HEK293 (cell line): ENCODE data around the gene SLC9A9.

Experiments
- CTCF ChIA-PET: fragments of 350-600 bp; formaldehyde crosslinking; extraction: SDS; loops from one replicate; lab custom pipeline; 2021; ENCODE audit warnings: antibody characterized with exemption; lab: Yijun Ruan, JAX
- POLR2A ChIA-PET: fragments of 300-600 bp; formaldehyde crosslinking; extraction: SDS; loops from one replicate; lab custom pipeline; 2020; ENCODE audit warnings: antibody characterized with exemption, inconsistent platforms; lab: Yijun Ruan, JAX
- H3K27ac ChIP-seq: fragments of 200-500 bp; sonication (Bioruptor generic); 2 replicates; pipeline ENCODE4 v1.5.1; 2014; ENCODE audit warnings: low read depth, low read length, control low read depth, inconsistent platforms; ENCODE audit errors: extremely low read depth
- H3K36me3 ChIP-seq, 2 experiments: fragments of 200-500 bp in 1 of 2; sonication (Bioruptor generic) in 1 of 2; 1 replicate in 1 of 2; 2 replicates in 1 of 2; pipeline ENCODE4 v1.5.1; 2014 to 2017; ENCODE audit warnings: inconsistent platforms in 2 of 2, low read length in 2 of 2; ENCODE audit not compliant: control insufficient read depth in 2 of 2, insufficient read depth in 1 of 2
- H3K4me1 ChIP-seq: fragments of 200-500 bp; sonication (Bioruptor generic); 2 replicates; pipeline ENCODE4 v1.5.1; 2014; ENCODE audit warnings: mild to moderate bottlenecking, low read length, inconsistent platforms; ENCODE audit not compliant: control insufficient read depth, insufficient read depth
- H3K4me3 ChIP-seq: 2 replicates; pipeline ENCODE4 v1.5.1; 2011; ENCODE audit warnings: low read depth, mild to moderate bottlenecking, control low read depth, low read length, moderate library complexity
- H3K9me3 ChIP-seq: fragments of 200-500 bp; sonication (Bioruptor generic); 2 replicates; pipeline ENCODE4 v1.5.1; 2014; ENCODE audit warnings: low read depth, low read length, inconsistent platforms; ENCODE audit not compliant: control insufficient read depth, insufficient read depth
- GLI2 ChIP-seq: fragments of 450-650 bp; formaldehyde crosslinking; IDR thresholded peaks from 2 replicates; pipeline ENCODE4; 2017; ENCODE audit warnings: missing biosample characterization, missing genetic modification characterization, low read depth, borderline replicate concordance
- HOXD13 ChIP-seq: sonication (generic); formaldehyde crosslinking; IDR thresholded peaks from 2 replicates; pipeline ENCODE4 v1.8.0; 2022; ENCODE audit warnings: missing genetic modification reagents, borderline replicate concordance
- SCRT1 ChIP-seq: fragments of 450-650 bp; formaldehyde crosslinking; IDR thresholded peaks from 2 replicates; pipeline ENCODE4 v1.5.1; 2016; ENCODE audit warnings: missing biosample characterization, missing genetic modification characterization, borderline replicate concordance
- ZBTB48 ChIP-seq: fragments of 450-650 bp; formaldehyde crosslinking; IDR thresholded peaks from 2 replicates; pipeline ENCODE4 v1.5.1; 2016; ENCODE audit warnings: missing biosample characterization, missing genetic modification characterization
- ZFP3 ChIP-seq: fragments of 450-650 bp; formaldehyde crosslinking; IDR thresholded peaks from 2 replicates; pipeline ENCODE4 v1.5.1; 2016; ENCODE audit warnings: low read depth, missing biosample characterization, missing genetic modification characterization
- ZNF169 ChIP-seq: fragments of 450-650 bp; formaldehyde crosslinking; IDR thresholded peaks from 2 replicates; pipeline ENCODE4 v1.5.1; 2016; ENCODE audit warnings: missing biosample characterization, missing genetic modification characterization
- ZNF19 ChIP-seq: fragments of 450-650 bp; formaldehyde crosslinking; IDR thresholded peaks from 2 replicates; pipeline ENCODE4; 2016; ENCODE audit warnings: missing biosample characterization, missing genetic modification characterization, low read depth
- ZNF214 ChIP-seq: fragments of 450-650 bp; formaldehyde crosslinking; IDR thresholded peaks from 2 replicates; pipeline ENCODE4 v1.5.1; 2017; ENCODE audit warnings: missing biosample characterization, mild to moderate bottlenecking, missing genetic modification characterization, borderline replicate concordance
- ZNF394 ChIP-seq: fragments of 450-650 bp; formaldehyde crosslinking; IDR thresholded peaks from 2 replicates; pipeline ENCODE4 v1.5.1; 2016; ENCODE audit warnings: missing biosample characterization, missing genetic modification characterization, mild to moderate bottlenecking, moderate library complexity, borderline replicate concordance
- ZNF548 ChIP-seq: fragments of 450-650 bp; formaldehyde crosslinking; IDR thresholded peaks from 2 replicates; pipeline ENCODE4 v1.5.1; 2016; ENCODE audit warnings: missing biosample characterization, missing genetic modification characterization
- ZNF571 ChIP-seq: fragments of 450-650 bp; formaldehyde crosslinking; IDR thresholded peaks from 2 replicates; pipeline ENCODE4 v1.5.0; 2017; ENCODE audit warnings: missing biosample characterization, missing genetic modification characterization
- ZNF747 ChIP-seq: fragments of 450-650 bp; formaldehyde crosslinking; IDR thresholded peaks from 2 replicates; pipeline ENCODE4 v1.5.1; 2016; ENCODE audit warnings: missing biosample characterization, missing genetic modification characterization
- ZNF768 ChIP-seq: fragments of 450-650 bp; formaldehyde crosslinking; IDR thresholded peaks from 2 replicates; pipeline ENCODE4 v1.5.1; 2018; ENCODE audit warnings: missing biosample characterization, mild to moderate bottlenecking, missing genetic modification characterization
- ZSCAN23 ChIP-seq: fragments of 450-650 bp; formaldehyde crosslinking; IDR thresholded peaks from 2 replicates; pipeline ENCODE4 v1.5.1; 2016; ENCODE audit warnings: missing biosample characterization, missing genetic modification characterization
- TF ChIP-seq, protein P1 (sequence below): fragments of 450-650 bp; formaldehyde crosslinking; IDR thresholded peaks from 2 replicates; pipeline ENCODE4 v1.5.1; 2016; ENCODE audit warnings: missing biosample characterization, missing genetic modification characterization
- TF ChIP-seq, protein P2 (sequence below): fragments of 450-650 bp; formaldehyde crosslinking; IDR thresholded peaks from 2 replicates; pipeline ENCODE4 v1.5.1; 2016; ENCODE audit warnings: missing biosample characterization, missing genetic modification characterization
- TF ChIP-seq, protein P3 (sequence below): fragments of 450-650 bp; formaldehyde crosslinking; IDR thresholded peaks from 2 replicates; pipeline ENCODE4 v1.5.1; 2016; ENCODE audit warnings: missing biosample characterization, missing genetic modification characterization
- TF ChIP-seq, protein P4 (sequence below): fragments of 450-650 bp; formaldehyde crosslinking; IDR thresholded peaks from 2 replicates; pipeline ENCODE4 v1.5.1; 2016; ENCODE audit warnings: missing biosample characterization, missing genetic modification characterization

The SLC9A9 gene

DNA sequence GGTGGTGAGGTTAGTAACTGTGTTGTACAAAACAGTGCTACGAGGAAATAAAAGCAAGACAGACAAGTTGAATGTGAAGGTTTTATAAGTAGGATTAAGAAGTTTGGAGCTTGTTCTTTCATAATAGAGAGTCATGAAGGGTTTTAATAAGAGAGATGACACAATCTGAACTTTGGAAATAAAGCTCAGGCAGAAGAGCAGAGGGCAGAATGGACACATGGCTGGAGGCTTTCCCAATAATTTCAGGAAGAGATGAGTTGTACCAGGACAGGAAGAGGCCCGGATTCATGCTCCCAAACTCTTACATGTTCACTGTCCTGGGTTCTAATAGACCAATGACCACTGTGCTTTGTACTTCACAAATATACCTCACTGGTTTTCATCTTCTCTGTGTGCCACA is 194.8 kb downstream of the SLC9A9 start:
- CTCF ChIA-PET = interaction anchor here (1.8 kb wide), 1 partner anchor 20 kb away, joined by 4 read pairs; no protein-coding TSS in a partner anchor
- no peaks in the 10 kb centered on the region for H3K36me3 ChIP-seq
- H3K27ac ChIP-seq = no peak overlapping the region
- H3K9me3 ChIP-seq = no peaks in the 10 kb centered on the region
- POLR2A ChIA-PET = no interaction called here
- TF ChIP-seq HOXD13 (CRISPR knock-in tag) (no peak), GLI2 (tag by site-specific recombination) (no peak), ZNF768 (tag by site-specific recombination) (no peak), SCRT1 (tag by site-specific recombination) (no peak), ZNF169 (tag by site-specific recombination) (no peak), ZNF19 (tag by site-specific recombination) (no peak), ZFP3 (tag by site-specific recombination) (no peak), ZBTB48 (tag by site-specific recombination) (no peak), ZSCAN23 (tag by site-specific recombination) (no peak), ZNF571 (no peak), ZNF394 (tag by site-specific recombination) (no peak), ZNF747 (tag by site-specific recombination) (no peak), ZNF548 (tag by site-specific recombination) (no peak), ZNF214 (tag by site-specific recombination) (no peak)
- TF ChIP-seq, protein P1, sequence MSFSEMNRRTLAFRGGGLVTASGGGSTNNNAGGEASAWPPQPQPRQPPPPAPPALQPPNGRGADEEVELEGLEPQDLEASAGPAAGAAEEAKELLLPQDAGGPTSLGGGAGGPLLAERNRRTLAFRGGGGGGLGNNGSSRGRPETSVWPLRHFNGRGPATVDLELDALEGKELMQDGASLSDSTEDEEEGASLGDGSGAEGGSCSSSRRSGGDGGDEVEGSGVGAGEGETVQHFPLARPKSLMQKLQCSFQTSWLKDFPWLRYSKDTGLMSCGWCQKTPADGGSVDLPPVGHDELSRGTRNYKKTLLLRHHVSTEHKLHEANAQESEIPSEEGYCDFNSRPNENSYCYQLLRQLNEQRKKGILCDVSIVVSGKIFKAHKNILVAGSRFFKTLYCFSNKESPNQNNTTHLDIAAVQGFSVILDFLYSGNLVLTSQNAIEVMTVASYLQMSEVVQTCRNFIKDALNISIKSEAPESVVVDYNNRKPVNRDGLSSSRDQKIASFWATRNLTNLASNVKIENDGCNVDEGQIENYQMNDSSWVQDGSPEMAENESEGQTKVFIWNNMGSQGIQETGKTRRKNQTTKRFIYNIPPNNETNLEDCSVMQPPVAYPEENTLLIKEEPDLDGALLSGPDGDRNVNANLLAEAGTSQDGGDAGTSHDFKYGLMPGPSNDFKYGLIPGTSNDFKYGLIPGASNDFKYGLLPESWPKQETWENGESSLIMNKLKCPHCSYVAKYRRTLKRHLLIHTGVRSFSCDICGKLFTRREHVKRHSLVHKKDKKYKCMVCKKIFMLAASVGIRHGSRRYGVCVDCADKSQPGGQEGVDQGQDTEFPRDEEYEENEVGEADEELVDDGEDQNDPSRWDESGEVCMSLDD (tag by site-specific recombination) = no peak
- TF ChIP-seq, protein P2, sequence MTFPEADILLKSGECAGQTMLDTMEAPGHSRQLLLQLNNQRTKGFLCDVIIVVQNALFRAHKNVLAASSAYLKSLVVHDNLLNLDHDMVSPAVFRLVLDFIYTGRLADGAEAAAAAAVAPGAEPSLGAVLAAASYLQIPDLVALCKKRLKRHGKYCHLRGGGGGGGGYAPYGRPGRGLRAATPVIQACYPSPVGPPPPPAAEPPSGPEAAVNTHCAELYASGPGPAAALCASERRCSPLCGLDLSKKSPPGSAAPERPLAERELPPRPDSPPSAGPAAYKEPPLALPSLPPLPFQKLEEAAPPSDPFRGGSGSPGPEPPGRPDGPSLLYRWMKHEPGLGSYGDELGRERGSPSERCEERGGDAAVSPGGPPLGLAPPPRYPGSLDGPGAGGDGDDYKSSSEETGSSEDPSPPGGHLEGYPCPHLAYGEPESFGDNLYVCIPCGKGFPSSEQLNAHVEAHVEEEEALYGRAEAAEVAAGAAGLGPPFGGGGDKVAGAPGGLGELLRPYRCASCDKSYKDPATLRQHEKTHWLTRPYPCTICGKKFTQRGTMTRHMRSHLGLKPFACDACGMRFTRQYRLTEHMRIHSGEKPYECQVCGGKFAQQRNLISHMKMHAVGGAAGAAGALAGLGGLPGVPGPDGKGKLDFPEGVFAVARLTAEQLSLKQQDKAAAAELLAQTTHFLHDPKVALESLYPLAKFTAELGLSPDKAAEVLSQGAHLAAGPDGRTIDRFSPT = no peak
- TF ChIP-seq, protein P3, sequence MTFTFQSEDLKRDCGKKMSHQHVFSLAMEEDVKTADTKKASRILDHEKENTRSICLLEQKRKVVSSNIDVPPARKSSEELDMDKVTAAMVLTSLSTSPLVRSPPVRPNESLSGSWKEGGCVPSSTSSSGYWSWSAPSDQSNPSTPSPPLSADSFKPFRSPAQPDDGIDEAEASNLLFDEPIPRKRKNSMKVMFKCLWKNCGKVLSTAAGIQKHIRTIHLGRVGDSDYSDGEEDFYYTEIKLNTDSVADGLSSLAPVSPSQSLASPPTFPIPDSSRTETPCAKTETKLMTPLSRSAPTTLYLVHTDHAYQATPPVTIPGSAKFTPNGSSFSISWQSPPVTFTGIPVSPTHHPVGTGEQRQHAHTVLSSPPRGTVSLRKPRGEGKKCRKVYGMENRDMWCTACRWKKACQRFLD (tag by site-specific recombination) = no peak
- TF ChIP-seq, protein P4, sequence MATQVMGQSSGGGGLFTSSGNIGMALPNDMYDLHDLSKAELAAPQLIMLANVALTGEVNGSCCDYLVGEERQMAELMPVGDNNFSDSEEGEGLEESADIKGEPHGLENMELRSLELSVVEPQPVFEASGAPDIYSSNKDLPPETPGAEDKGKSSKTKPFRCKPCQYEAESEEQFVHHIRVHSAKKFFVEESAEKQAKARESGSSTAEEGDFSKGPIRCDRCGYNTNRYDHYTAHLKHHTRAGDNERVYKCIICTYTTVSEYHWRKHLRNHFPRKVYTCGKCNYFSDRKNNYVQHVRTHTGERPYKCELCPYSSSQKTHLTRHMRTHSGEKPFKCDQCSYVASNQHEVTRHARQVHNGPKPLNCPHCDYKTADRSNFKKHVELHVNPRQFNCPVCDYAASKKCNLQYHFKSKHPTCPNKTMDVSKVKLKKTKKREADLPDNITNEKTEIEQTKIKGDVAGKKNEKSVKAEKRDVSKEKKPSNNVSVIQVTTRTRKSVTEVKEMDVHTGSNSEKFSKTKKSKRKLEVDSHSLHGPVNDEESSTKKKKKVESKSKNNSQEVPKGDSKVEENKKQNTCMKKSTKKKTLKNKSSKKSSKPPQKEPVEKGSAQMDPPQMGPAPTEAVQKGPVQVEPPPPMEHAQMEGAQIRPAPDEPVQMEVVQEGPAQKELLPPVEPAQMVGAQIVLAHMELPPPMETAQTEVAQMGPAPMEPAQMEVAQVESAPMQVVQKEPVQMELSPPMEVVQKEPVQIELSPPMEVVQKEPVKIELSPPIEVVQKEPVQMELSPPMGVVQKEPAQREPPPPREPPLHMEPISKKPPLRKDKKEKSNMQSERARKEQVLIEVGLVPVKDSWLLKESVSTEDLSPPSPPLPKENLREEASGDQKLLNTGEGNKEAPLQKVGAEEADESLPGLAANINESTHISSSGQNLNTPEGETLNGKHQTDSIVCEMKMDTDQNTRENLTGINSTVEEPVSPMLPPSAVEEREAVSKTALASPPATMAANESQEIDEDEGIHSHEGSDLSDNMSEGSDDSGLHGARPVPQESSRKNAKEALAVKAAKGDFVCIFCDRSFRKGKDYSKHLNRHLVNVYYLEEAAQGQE (tag by site-specific recombination) = no peak
- no peaks in the 10 kb centered on the region for H3K4me1 ChIP-seq
- H3K4me3 ChIP-seq = no peak overlapping the region
